Upper lobe of left lung (tissue), 4 donors: Measurements from ENCODE around the gene RAB20.
"Not testable (repeated sequence)": the region's sequence is repeated elsewhere in the genome, so short reads cannot be mapped to it uniquely, and the experiment has no call there.

Experiments used
- EP300 ChIP-seq, 4 donors: sonication (generic); formaldehyde crosslinking; IDR thresholded peaks; one replicate each; pipeline ENCODE4 v1.5.1; 2017; ENCODE audit warnings: antibody characterized with exemption in 4 of 4, control low read depth in 2 of 4
- POLR2A ChIP-seq, 4 donors: fragments of 450-650 bp; IDR thresholded peaks; one replicate each; pipeline ENCODE4 v1.5.1; 2016 to 2017; ENCODE audit warnings: antibody characterized with exemption in 4 of 4, mild to moderate bottlenecking in 2 of 4
- TF ChIP-seq, protein P1 (sequence below), 6 experiments: fragments of 450-650 bp in 4 of 6; fragments of 200-600 bp in 2 of 6; sonication (generic) in 2 of 6; IDR thresholded peaks; one replicate each; pipeline ENCODE4 v1.5.1; 2016 to 2019; ENCODE audit warnings: antibody characterized with exemption in 6 of 6

DNA sequence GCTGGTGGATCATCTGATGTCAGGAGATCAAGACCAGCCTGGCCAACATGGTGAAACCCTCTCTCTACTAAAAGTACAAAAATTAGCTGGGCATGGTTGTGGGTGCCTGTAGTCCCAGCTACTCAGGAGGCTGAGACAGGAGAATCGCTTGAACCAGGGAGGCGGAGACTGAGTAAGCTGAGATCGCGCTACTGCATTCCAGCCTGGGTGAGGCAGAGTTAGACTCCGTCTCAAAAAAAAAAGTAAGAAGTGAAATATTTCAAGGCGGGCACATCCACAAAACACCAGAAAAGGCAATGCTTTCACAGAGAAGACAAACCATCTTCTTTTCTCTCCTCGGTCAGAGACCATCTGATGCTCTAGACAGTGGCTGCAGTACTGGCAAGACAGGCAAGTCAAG lies 8.4 kb upstream of the RAB20 start:
- TF ChIP-seq, protein P1, sequence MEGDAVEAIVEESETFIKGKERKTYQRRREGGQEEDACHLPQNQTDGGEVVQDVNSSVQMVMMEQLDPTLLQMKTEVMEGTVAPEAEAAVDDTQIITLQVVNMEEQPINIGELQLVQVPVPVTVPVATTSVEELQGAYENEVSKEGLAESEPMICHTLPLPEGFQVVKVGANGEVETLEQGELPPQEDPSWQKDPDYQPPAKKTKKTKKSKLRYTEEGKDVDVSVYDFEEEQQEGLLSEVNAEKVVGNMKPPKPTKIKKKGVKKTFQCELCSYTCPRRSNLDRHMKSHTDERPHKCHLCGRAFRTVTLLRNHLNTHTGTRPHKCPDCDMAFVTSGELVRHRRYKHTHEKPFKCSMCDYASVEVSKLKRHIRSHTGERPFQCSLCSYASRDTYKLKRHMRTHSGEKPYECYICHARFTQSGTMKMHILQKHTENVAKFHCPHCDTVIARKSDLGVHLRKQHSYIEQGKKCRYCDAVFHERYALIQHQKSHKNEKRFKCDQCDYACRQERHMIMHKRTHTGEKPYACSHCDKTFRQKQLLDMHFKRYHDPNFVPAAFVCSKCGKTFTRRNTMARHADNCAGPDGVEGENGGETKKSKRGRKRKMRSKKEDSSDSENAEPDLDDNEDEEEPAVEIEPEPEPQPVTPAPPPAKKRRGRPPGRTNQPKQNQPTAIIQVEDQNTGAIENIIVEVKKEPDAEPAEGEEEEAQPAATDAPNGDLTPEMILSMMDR (IDR thresholded peaks at IDR 0.05) = not testable (repeated sequence)
- not testable (repeated sequence) for TF ChIP-seq EP300, POLR2A (IDR thresholded peaks at IDR 0.05)
